Left ventricle myocardium inferior (tissue), 1 donor: Measurements from ENCODE around the gene TANC1. TPM values are rescaled to one million over a fixed set of nuclear protein-coding genes. Genes with fewer than 3 reads are reported as not detected.

Experiments
- DNase-seq: peaks from one replicate; pipeline ENCODE4 v3.0.0-alpha.2; 2020
- H3K27ac ChIP-seq: fragments of 200-600 bp; replicated peaks from 2 replicates; pipeline ENCODE4 v1.8.0; 2021
- H3K27me3 ChIP-seq: fragments of 200-600 bp; 2 replicates; pipeline ENCODE4 v1.8.0; 2021; ENCODE audit warnings: low read depth
- H3K36me3 ChIP-seq: fragments of 200-600 bp; 2 replicates; pipeline ENCODE4 v1.8.0; 2021
- H3K4me1 ChIP-seq: fragments of 200-600 bp; 2 replicates; pipeline ENCODE4 v1.8.0; 2021
- H3K4me3 ChIP-seq: fragments of 200-600 bp; 2 replicates; pipeline ENCODE4 v1.8.0; 2021; ENCODE audit warnings: mild to moderate bottlenecking, moderate library complexity
- H3K9me3 ChIP-seq: fragments of 200-600 bp; replicated peaks from 2 replicates; pipeline ENCODE4 v1.8.0; 2021
- CTCF ChIP-seq: fragments of 200-600 bp; IDR thresholded peaks from 2 replicates; pipeline ENCODE4 v1.8.0; 2021; ENCODE audit warnings: antibody characterized with exemption, mild to moderate bottlenecking, borderline replicate concordance
- intact Hi-C: fragments of 100-400 bp; cut with micrococcal nuclease; formaldehyde crosslinking; loops from one replicate; pipeline ENCODE4 v1.11.0; 2022
- total RNA-seq: library from RNA; stranded (reverse); fragmentation: NEBNext Ultra II Directional; extraction: Animal tissue kit (Norgen Biotek cat#: 25700); gene quantifications from one replicate; pipeline ENCODE4 v1.2.1, GENCODE V29; 2021
- donor health status: DM: no; HTN: yes; CAD: no; lungs with severe emphysema.

Gene TANC1
- total RNA-seq, 1 donor from 2014 or later, result 59.7 TPM

- peaks cover 86% of the 10 kb centered on the region for H3K4me1 ChIP-seq
- TF ChIP-seq CTCF, result no peak
- peaks cover under 1% of the 10 kb centered on the region for H3K9me3 ChIP-seq
- no peaks in the 10 kb centered on the region for H3K27me3 ChIP-seq
- peak; percentile 50 for DNase-seq
- no peak overlapping the region for H3K4me3 ChIP-seq
- intact Hi-C loops, result loop anchor here (10.0 kb wide), 1 partner anchor 67 kb away; no protein-coding TSS in a partner anchor
- H3K36me3 ChIP-seq, result no peaks in the 10 kb centered on the region
- peak overlapping the region; percentile 77 for H3K27ac ChIP-seq
Measured at GRCh38 chr2:159111346-159111927, 143.0 kb downstream of the TANC1 start.

- Histone ChIP-seq H3K27me3 (no peaks in the 10 kb centered on the region), H3K4me3 (no peak overlapping the region), H3K36me3 (no peaks in the 10 kb centered on the region), H3K27ac (no peak overlapping the region), H3K9me3 (peaks cover 8% of the 10 kb centered on the region), H3K4me1 (peaks cover 72% of the 10 kb centered on the region)
- no peak for DNase-seq
- TF ChIP-seq CTCF, result no peak
- intact Hi-C loops, result loop anchor here (10.0 kb wide), 1 partner anchor 70 kb away; no protein-coding TSS in a partner anchor
Measured at GRCh38 chr2:159114835-159115234, 146.4 kb downstream of the TANC1 start.

GRCh38 chr2:159116922-159117321 lies 148.5 kb downstream of the TANC1 start:
- Histone ChIP-seq H3K4me3 (no peak overlapping the region), H3K27me3 (no peaks in the 10 kb centered on the region), H3K9me3 (peaks cover 8% of the 10 kb centered on the region), H3K36me3 (no peaks in the 10 kb centered on the region), H3K4me1 (peaks cover 75% of the 10 kb centered on the region), H3K27ac (peak overlapping the region; percentile 43)
- no peak for TF ChIP-seq CTCF
- intact Hi-C loops, result loop anchor here (10.0 kb wide), 1 partner anchor 72 kb away; no protein-coding TSS in a partner anchor
- no peak for DNase-seq

GRCh38 chr2:159117658-159118057 lies 149.2 kb downstream of the TANC1 start:
- Histone ChIP-seq H3K9me3 (peaks cover 8% of the 10 kb centered on the region), H3K4me1 (peaks cover 76% of the 10 kb centered on the region), H3K36me3 (no peaks in the 10 kb centered on the region), H3K27me3 (no peaks in the 10 kb centered on the region), H3K4me3 (no peak overlapping the region), H3K27ac (peak overlapping the region; percentile 84)
- DNase-seq, result no peak
- intact Hi-C loops, result loop anchor here (2.0 to 10.0 kb wide), 2 partner anchors 73 to 215 kb away; no protein-coding TSS in a partner anchor
- TF ChIP-seq CTCF, result no peak

- no peak overlapping the region for H3K4me3 ChIP-seq
- intact Hi-C loops, result loop anchor here (2.0 to 10.0 kb wide), 2 partner anchors 73 to 215 kb away; no protein-coding TSS in a partner anchor
- no peaks in the 10 kb centered on the region for H3K36me3 ChIP-seq
- H3K27me3 ChIP-seq, result no peaks in the 10 kb centered on the region
- peak overlapping the region; percentile 84 for H3K27ac ChIP-seq
- peaks cover 77% of the 10 kb centered on the region for H3K4me1 ChIP-seq
- peaks cover 8% of the 10 kb centered on the region for H3K9me3 ChIP-seq
- DNase-seq, result peak; percentile 85
- peak; percentile 96 for TF ChIP-seq CTCF
Measured at GRCh38 chr2:159118115-159118858, 149.8 kb downstream of the TANC1 start.
